GM12874 (cell line): ENCODE data around the gene ULK4.

Source experiments
- CTCF ChIP-seq: IDR thresholded peaks from 2 replicates; pipeline ENCODE4 v1.5.1; 2011; ENCODE audit warnings: low read depth, mild to moderate bottlenecking, control low read depth, low read length, moderate library complexity; ENCODE audit not compliant: insufficient read depth

Gene ULK4

GRCh38 chr3:41912280-41912679 lies 49.6 kb downstream of the ULK4 start:
- no peak for TF ChIP-seq CTCF

- TF ChIP-seq CTCF: no peak
These were observed 54.4 kb downstream of the ULK4 start for GRCh38 chr3:41907330-41908073.

- no peak for TF ChIP-seq CTCF
These were observed 61.6 kb downstream of the ULK4 start for GRCh38 chr3:41900265-41900664.

- TF ChIP-seq CTCF: no peak
These were observed 63.3 kb downstream of the ULK4 start for GRCh38 chr3:41898631-41899030.

- 0 out of 2 replicates have a peak, but pooled peaks have one; percentile 11 for TF ChIP-seq CTCF
These were observed 67.9 kb downstream of the ULK4 start for GRCh38 chr3:41893977-41894376.

- TF ChIP-seq CTCF: no peak
These were observed 73.4 kb downstream of the ULK4 start for GRCh38 chr3:41888368-41889076.

- no peak for TF ChIP-seq CTCF
These were observed 78.9 kb downstream of the ULK4 start for GRCh38 chr3:41882956-41883355.
